ENCODE measurements around the gene EIF5AL1. TPM values are rescaled to one million over a fixed set of nuclear protein-coding genes. Genes with fewer than 3 reads are reported as not detected.

Gene EIF5AL1
- 0.36 and 0.49 TPM in 2 replicates for total RNA-seq

DNA sequence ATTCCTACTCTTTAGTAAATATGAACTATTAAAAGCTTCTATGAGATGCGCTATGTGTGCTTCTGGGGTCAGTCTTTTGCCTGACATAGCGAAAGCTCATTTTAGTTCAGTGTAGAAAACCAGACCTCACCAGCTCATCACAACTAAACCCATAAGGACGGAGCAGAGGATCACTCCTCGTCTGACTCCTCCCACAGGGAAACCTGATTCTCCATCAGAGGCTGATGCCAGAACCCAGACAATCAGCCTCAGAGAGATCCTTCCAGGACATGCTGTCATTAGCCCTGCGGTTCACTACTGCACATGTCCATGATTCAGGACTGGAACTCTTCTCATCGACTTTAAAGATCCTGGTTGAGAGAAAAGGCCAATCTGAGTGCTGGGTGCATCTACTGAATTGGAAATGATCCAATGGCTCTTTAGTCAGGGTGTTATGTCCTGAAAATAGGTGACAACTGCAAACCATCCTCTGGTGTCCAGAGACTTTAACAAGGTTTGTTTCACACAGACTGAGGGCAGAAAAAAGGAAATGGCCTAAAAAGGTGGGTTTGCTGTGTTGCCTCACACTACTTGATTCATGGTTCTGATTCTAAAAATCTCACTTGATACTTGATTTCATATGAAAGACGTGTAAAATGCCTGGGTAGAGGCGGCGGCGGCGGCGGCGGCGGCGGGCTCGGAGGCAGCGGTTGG is at the start of gene EIF5AL1:
EIF5AL1 (plus strand) TSS at position 643 of the 693 bp plus-strand sequence. CDS start 117 bp downstream, outside the sequence.

DNA sequence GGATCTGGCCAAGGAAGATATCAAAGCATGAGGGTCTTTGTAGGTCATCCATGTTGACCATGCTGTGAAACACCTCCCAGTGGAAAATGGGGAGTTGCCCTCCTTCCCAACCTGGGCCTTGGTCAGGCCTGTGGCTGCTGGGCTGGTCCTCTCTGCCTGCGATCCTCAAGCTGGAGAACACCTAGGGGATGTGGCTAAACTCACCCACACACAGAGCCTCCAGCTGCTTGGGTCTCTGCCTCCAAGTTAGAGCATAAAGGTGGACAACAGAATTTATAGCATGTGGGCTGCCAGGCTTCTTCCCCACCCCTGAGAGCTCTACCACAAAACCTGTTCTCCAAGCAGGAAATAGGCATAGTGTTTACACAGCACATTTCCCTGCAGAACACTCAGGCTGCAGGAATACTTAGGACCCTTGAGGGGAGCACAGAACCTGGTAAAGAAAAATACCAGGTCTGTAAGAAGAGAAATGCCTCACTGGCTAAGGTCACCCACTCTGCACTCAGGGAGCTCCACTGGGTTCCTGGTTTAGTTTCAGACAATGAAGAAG is 47.9 kb downstream of the EIF5AL1 start, which contains the start of gene SFTPA2:
SFTPA2 (minus strand) TSS at position 248 of the 550 bp plus-strand sequence. CDS start 924 bp downstream, outside the sequence.

Small RNA genes lying within 50 kb of the gene (small RNA-seq; reads per million reads assigned to genes)
- gene BX248123.2 (not detected), gene RPS12P18 (not detected)

Other genes starting within 250 kb of the EIF5AL1 start
- gene PPIF, start 165.1 kb upstream of the EIF5AL1 start, total RNA-seq = 46.8 and 60.4 TPM in 2 replicates
- 101 and 106 TPM in 2 replicates for gene ZCCHC24, start 66.9 kb upstream of the EIF5AL1 start, total RNA-seq
- not detected in 2 replicates for gene SFTPA2, start 47.9 kb downstream of the EIF5AL1 start, total RNA-seq
- not detected in 2 replicates for gene SFTPA1, start 98.4 kb downstream of the EIF5AL1 start, total RNA-seq
- 0.61 and 0.81 TPM in 2 replicates for gene NUTM2B, start 190.7 kb downstream of the EIF5AL1 start, total RNA-seq